Kidney (tissue), 14 donors: ENCODE data around the gene ADAMTS8. TPM values are rescaled to one million over a fixed set of nuclear protein-coding genes. Genes with fewer than 3 reads are reported as not detected.

Source experiments
- DNase-seq, 5 donors: peaks; one replicate each; pipeline ENCODE4 v3.0.0-alpha.2; 2013 to 2020
- FAIRE-seq: peaks from 2 replicates; lab custom pipeline; 2012; peaks lifted over from hg19 to GRCh38; lab: Jason Lieb, UNC
- H3K27ac ChIP-seq, 2 donors: one replicate each; pipeline ENCODE4 v1.7.0; 2013; ENCODE audit warnings: low read depth in 2 of 2, low read length in 2 of 2, inconsistent platforms in 1 of 2
- H3K27me3 ChIP-seq: one replicate; pipeline ENCODE4 v1.7.1; 2013; ENCODE audit warnings: low read length, inconsistent platforms; ENCODE audit not compliant: control insufficient read depth, insufficient read depth
- H3K36me3 ChIP-seq, 3 donors: one replicate each; pipeline versions ENCODE4 v1.7.0 to v1.7.1; 2013; ENCODE audit warnings: low read length in 3 of 3, control low read depth in 1 of 3, inconsistent platforms in 1 of 3; ENCODE audit not compliant: insufficient read depth in 3 of 3, control insufficient read depth in 2 of 3
- H3K4me1 ChIP-seq, 3 donors: one replicate each; pipeline versions ENCODE4 v1.7.0 to v1.7.1; 2013; ENCODE audit warnings: low read length in 3 of 3, inconsistent platforms in 1 of 3, low read depth in 1 of 3; ENCODE audit not compliant: control insufficient read depth in 2 of 3, insufficient read depth in 2 of 3
- H3K4me3 ChIP-seq, 3 donors: one replicate each; pipeline versions ENCODE4 v1.7.0 to v1.8.1; 2013; ENCODE audit warnings: low read length in 3 of 3, control low read depth in 1 of 3, inconsistent platforms in 1 of 3
- H3K9ac ChIP-seq, 3 donors: one replicate each; pipeline versions ENCODE4 v1.7.0 to v1.7.1; 2013; ENCODE audit warnings: low read length in 3 of 3, control low read depth in 1 of 3, inconsistent platforms in 1 of 3
- H3K9me3 ChIP-seq, 3 donors: one replicate each; pipeline versions ENCODE4 v1.7.0 to v1.7.1; 2013; ENCODE audit warnings: low read length in 3 of 3, control low read depth in 1 of 3, inconsistent platforms in 1 of 3; ENCODE audit not compliant: control insufficient read depth in 2 of 3, insufficient read depth in 1 of 3
- CTCF ChIP-seq: IDR thresholded peaks from 3 replicates; pipeline ENCODE4 v1.5.1; 2012; ENCODE audit warnings: mild to moderate bottlenecking, moderate library complexity, borderline replicate concordance; ENCODE audit not compliant: insufficient read depth; ENCODE audit errors: extremely low read depth
- intact Hi-C: fragments of 100-400 bp; cut with DNase I; formaldehyde crosslinking; loops from one replicate; pipeline ENCODE4 v1.11.1; 2022
- polyA plus RNA-seq: library from polyadenylated mRNA; stranded (reverse); fragments of 350-450 nt; fragmentation: Illumina TruSeq; extraction: RNeasy Lipid Tissue Mini Kit (QIAGEN cat#74804); gene quantifications from one replicate; pipeline ENCODE4 v1.2.3, GENCODE V29; 2014; ENCODE audit warnings: low read depth, low replicate concordance; ENCODE audit not compliant: insufficient read depth
- total RNA-seq: library from RNA; stranded (reverse); fragmentation: NEBNext Ultra II Directional; extraction: Animal tissue kit (Norgen Biotek cat#: 25700); gene quantifications from one replicate; pipeline ENCODE4 v1.2.1, GENCODE V29; 2021
- donor health status: control.
- donor health status: control.
- donor health status: control.
- donor health status: control.
- donor health status: control.
- donor health status: DM: yes; HTN: yes; CAD: no.
- donor health status: Normal renal cell carcinoma (clear cell type).

Gene ADAMTS8
- total and polyA plus RNA-seq, 2 donors from 2014 or later: 1.2 to 1.6 TPM

- no peaks in the 10 kb centered on the region for H3K36me3 ChIP-seq
- no peak for TF ChIP-seq CTCF
- H3K4me3 ChIP-seq: no peak overlapping the region
- no peaks in the 10 kb centered on the region for H3K9me3 ChIP-seq
- DNase-seq (no peak), FAIRE-seq (no peak)
- H3K4me1 ChIP-seq: peaks cover 0 to 3% (median 0%) of the 10 kb centered on the region in 3 donors
- no peaks in the 10 kb centered on the region for H3K27me3 ChIP-seq
- H3K27ac ChIP-seq: no peak overlapping the region
- H3K9ac ChIP-seq: no peak overlapping the region
- intact Hi-C loops: no loop called here
Observed at GRCh38 chr11:130407978-130408377, 20.4 kb downstream of the ADAMTS8 start.

- no peak for TF ChIP-seq CTCF
- H3K27ac ChIP-seq: no peak overlapping the region
- H3K9ac ChIP-seq: no peak overlapping the region
- no peak for DNase-seq
- no peak for FAIRE-seq
- intact Hi-C loops: no loop called here
- no peak overlapping the region for H3K4me3 ChIP-seq
- H3K9me3 ChIP-seq: no peaks in the 10 kb centered on the region
- H3K27me3 ChIP-seq: no peaks in the 10 kb centered on the region
- no peaks in the 10 kb centered on the region for H3K36me3 ChIP-seq
- peaks cover 0 to 4% (median 3%) of the 10 kb centered on the region in 3 donors for H3K4me1 ChIP-seq
Observed at GRCh38 chr11:130405428-130405827, 23.0 kb downstream of the ADAMTS8 start.

GRCh38 chr11:130404727-130405126 lies 23.7 kb downstream of the ADAMTS8 start:
- Histone ChIP-seq H3K9me3 (no peaks in the 10 kb centered on the region), H3K27me3 (no peaks in the 10 kb centered on the region), H3K27ac (no peak overlapping the region), H3K36me3 (no peaks in the 10 kb centered on the region), H3K4me1 (peaks cover 0 to 6% (median 3%) of the 10 kb centered on the region in 3 donors), H3K4me3 (no peak overlapping the region), H3K9ac (no peak overlapping the region)
- DNase-seq (no peak), FAIRE-seq (no peak)
- TF ChIP-seq CTCF: no peak
- intact Hi-C loops: no loop called here

GRCh38 chr11:130403967-130404366 lies 24.4 kb downstream of the ADAMTS8 start:
- Histone ChIP-seq H3K36me3 (no peaks in the 10 kb centered on the region), H3K27ac (no peak overlapping the region), H3K9me3 (no peaks in the 10 kb centered on the region), H3K4me1 (peaks cover 0 to 6% (median 3%) of the 10 kb centered on the region in 3 donors), H3K9ac (no peak overlapping the region), H3K4me3 (no peak overlapping the region), H3K27me3 (no peaks in the 10 kb centered on the region)
- no peak for DNase-seq
- intact Hi-C loops: no loop called here
- no peak for FAIRE-seq
- TF ChIP-seq CTCF: no peak
